Neural crest cell (in vitro differentiated cells): ENCODE measurements around the gene HSPA1L. TPM values are rescaled to one million over a fixed set of nuclear protein-coding genes. Genes with fewer than 3 reads are reported as not detected.
A peak's percentile ranks its signal among the peaks of the same experiment; 100 is the strongest.
"Not testable (repeated sequence)": the region's sequence is repeated elsewhere in the genome, so short reads cannot be mapped to it uniquely, and the experiment has no call there.

Experiments
- DNase-seq: peaks from one replicate; pipeline ENCODE4 v3.0.0; 2021; ENCODE audit warnings: low read depth, mixed read lengths, low spot score
- H3K27ac Mint-ChIP-seq: one replicate; pipeline ENCODE4 v1.8.0; 2021; ENCODE audit warnings: mild to moderate bottlenecking, mixed read lengths; ENCODE audit not compliant: unreplicated experiment
- H3K27me3 Mint-ChIP-seq: 2 replicates; pipeline ENCODE4 v1.8.0; 2021; ENCODE audit warnings: low read depth, mild to moderate bottlenecking, mixed read lengths
- H3K36me3 Mint-ChIP-seq: 2 replicates; pipeline ENCODE4 v1.8.0; 2021; ENCODE audit warnings: low read depth, mild to moderate bottlenecking, mixed read lengths
- H3K4me1 Mint-ChIP-seq: 2 replicates; pipeline ENCODE4 v1.8.0; 2021; ENCODE audit warnings: mixed read lengths
- H3K4me3 Mint-ChIP-seq: one replicate; pipeline ENCODE4 v1.8.0; 2021; ENCODE audit warnings: mild to moderate bottlenecking, mixed read lengths
- H3K9me3 Mint-ChIP-seq: 2 replicates; pipeline ENCODE4 v1.8.0; 2021; ENCODE audit warnings: mixed read lengths
- total RNA-seq: library from RNA; stranded (reverse); gene quantifications from 2 replicates; pipeline ENCODE4 v1.2.1, GENCODE V29; 2021
- TF ChIP-seq, protein P1 (sequence below): fragments of 200-600 bp; sonication (generic); conservative IDR thresholded peaks from 2 replicates; pipeline ENCODE4 v1.5.0; 2021; ENCODE audit warnings: antibody characterized with exemption, mild to moderate bottlenecking

Gene HSPA1L
- total RNA-seq, 1 donor from 2014 or later = 1.8 TPM

DNA sequence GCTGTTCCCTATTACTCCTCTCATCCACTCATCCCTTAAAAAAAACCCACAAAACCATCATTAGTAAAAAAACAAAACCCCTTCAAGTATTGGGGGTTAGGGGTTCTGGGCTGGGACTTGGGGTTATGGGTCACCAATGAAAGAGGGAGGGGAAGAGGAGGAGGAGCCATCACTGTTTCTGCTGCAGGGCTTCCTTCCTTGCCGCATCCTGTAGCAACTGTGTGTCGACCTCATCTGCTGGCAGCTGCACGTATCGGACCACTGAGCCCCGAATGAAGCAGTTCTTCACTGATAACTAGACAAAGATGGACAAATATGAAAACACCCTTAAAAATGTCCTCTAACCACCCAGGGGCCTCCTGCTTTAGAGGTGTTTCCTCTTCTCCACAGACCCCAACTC, 17.5 kb downstream of the HSPA1L start:
- Mint-ChIP-seq H3K27me3 (no peaks in the 10 kb centered on the region), H3K4me3 (peak overlapping the region; percentile 77), H3K36me3 (peaks cover 9% of the 10 kb centered on the region), H3K27ac (no peak overlapping the region), H3K9me3 (no peaks in the 10 kb centered on the region), H3K4me1 (peaks cover 23% of the 10 kb centered on the region)
- TF ChIP-seq, protein P1, sequence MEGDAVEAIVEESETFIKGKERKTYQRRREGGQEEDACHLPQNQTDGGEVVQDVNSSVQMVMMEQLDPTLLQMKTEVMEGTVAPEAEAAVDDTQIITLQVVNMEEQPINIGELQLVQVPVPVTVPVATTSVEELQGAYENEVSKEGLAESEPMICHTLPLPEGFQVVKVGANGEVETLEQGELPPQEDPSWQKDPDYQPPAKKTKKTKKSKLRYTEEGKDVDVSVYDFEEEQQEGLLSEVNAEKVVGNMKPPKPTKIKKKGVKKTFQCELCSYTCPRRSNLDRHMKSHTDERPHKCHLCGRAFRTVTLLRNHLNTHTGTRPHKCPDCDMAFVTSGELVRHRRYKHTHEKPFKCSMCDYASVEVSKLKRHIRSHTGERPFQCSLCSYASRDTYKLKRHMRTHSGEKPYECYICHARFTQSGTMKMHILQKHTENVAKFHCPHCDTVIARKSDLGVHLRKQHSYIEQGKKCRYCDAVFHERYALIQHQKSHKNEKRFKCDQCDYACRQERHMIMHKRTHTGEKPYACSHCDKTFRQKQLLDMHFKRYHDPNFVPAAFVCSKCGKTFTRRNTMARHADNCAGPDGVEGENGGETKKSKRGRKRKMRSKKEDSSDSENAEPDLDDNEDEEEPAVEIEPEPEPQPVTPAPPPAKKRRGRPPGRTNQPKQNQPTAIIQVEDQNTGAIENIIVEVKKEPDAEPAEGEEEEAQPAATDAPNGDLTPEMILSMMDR = no peak
- no peak for DNase-seq

DNA sequence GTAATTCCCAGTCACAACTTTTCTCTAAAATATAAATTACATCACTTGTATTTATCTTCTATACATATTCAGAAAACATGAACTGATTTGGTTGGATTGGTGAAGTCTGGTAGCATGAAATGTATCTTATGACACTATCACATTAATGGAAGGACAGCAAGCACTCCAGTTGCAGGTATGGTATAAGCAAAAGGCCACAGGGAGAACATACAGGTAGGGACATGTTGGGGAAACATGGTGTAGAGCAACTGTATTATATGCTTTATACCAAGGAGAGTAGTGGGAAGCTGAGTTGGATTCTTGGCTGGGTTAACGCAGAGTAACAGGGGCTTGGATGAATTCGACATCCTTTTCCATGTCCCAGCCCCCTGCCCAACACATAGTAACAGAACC, 18.1 kb downstream of the HSPA1L start:
- TF ChIP-seq, protein P1 = no peak
- H3K27ac Mint-ChIP-seq = no peak overlapping the region
- H3K4me3 Mint-ChIP-seq = peak overlapping the region; percentile 77
- peaks cover 23% of the 10 kb centered on the region for H3K4me1 Mint-ChIP-seq
- DNase-seq = no peak
- no peaks in the 10 kb centered on the region for H3K9me3 Mint-ChIP-seq
- no peaks in the 10 kb centered on the region for H3K27me3 Mint-ChIP-seq
- H3K36me3 Mint-ChIP-seq = peaks cover 9% of the 10 kb centered on the region

DNA sequence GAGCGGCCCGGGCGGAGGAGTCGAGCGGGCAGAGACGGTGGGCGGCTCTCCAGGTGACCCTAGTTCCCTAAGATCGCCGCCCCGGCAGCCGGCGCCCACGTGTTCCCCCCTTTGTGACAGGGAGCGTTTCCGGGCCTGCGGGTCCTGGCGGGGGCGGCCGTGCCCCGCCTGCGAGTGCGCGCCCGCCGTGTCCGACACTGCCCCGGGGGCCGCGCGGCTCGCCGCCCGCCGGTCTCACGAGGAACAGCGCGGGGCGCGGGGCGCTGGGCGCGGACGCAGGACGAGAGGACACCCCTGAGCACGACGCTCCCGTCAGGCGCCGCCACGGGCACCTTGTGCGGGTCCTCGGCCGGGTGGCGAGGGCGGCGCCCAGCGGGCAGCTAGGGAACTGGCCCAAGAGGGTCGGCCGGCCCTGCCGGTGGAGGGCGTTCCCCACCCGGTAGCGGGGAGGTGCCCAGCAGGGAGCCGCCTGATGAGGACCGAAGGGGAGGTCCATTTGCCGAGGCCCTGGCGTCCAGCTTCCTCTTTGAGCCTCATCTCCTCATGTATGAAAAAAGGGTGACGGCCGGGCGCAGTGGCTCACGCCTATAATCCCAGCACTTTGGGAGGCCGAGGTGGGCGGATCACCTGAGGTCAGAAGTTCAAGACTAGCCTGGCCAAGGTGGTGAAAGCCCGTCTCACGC, 19.3 kb downstream of the HSPA1L start, which contains the start of gene VARS1:
Gene VARS1, minus strand, starts transcription at position 137 of the 683 bp plus-strand sequence. CDS start 535 bp downstream, outside the sequence.
- peak; percentile 86 for DNase-seq
- H3K27ac Mint-ChIP-seq = peak within 1 kb of the TSS; percentile 100
- H3K4me3 Mint-ChIP-seq = peak within 1 kb of the TSS; percentile 99
- peaks cover 28% of the 10 kb centered on the region for H3K4me1 Mint-ChIP-seq
- no peaks in the 10 kb centered on the region for H3K9me3 Mint-ChIP-seq
- peaks cover 8% of the 10 kb centered on the region for H3K36me3 Mint-ChIP-seq
- H3K27me3 Mint-ChIP-seq = no peaks in the 10 kb centered on the region
- TF ChIP-seq, protein P1 = peak; percentile 78

DNA sequence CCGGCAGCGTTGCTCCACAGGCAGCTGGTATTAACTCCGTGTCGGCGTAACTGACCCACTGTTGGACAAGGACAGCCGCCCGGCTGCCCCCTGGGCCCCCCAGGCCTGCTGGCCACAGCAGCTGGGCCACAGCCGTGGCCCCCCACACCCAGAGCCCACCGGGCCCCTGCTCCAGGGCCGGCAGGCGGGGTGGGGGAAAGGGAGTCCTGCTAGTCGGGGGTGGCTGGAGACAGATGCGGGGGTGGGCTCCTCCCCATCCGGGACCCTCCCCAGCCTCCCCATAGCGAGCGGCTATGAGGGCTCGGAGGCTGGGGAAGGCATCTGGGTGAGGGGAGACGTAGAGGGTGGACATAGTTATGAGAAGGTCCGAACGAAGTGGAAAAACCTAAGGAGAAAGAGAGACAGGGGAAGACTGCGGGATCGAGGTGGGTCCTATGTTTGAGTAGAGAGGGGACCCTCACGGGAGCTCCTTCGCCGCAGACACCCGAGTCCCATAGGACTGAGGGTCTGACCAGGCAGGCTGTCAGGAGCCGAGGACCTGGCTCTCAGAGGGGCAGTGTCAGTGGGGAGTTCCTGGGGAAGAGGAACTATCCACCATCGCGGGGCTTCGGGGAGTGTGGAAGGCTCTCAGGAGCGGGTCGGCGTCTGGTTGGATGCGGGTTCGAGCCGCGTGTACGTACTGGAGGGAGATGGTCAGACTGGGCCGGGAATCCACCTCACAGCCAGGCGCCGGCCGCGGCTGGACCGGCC, 20.0 kb downstream of the HSPA1L start:
- H3K9me3 Mint-ChIP-seq = no peaks in the 10 kb centered on the region
- DNase-seq = no peak
- H3K27ac Mint-ChIP-seq = peak overlapping the region; percentile 100
- peak overlapping the region; percentile 99 for H3K4me3 Mint-ChIP-seq
- TF ChIP-seq, protein P1 = no peak
- peaks cover 10% of the 10 kb centered on the region for H3K36me3 Mint-ChIP-seq
- H3K4me1 Mint-ChIP-seq = peaks cover 28% of the 10 kb centered on the region
- H3K27me3 Mint-ChIP-seq = no peaks in the 10 kb centered on the region

DNA sequence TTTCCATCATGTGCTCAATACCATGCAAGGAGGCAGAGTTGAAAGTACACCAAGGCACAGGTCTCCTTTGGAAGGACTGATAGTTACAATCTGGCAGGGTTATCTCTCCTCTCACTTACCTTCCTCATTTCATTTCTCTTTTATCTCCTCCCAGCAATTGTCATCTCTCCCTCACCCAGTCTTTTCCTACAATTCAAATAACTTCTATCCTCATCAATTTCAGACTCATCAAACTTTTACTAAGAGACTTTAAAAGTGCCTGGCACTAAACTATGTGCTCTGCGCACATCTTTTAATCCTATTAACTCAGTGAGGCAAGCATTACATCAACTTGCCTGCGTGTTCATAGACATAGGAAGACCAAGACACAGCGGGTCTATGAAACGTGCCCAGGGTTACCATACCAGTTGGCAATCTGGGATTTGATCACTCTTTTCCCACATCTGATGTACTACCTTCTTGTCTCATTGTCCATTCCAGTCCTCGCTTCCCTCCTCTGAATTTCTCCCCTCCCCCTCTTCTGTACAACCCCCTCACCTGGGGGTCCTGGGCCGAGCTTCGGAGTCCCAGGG, 20.7 kb downstream of the HSPA1L start:
- Mint-ChIP-seq H3K9me3 (no peaks in the 10 kb centered on the region), H3K27ac (peak overlapping the region; percentile 85), H3K4me1 (peaks cover 28% of the 10 kb centered on the region), H3K27me3 (no peaks in the 10 kb centered on the region), H3K36me3 (peaks cover 13% of the 10 kb centered on the region), H3K4me3 (peak overlapping the region; percentile 99)
- TF ChIP-seq, protein P1 = no peak
- no peak for DNase-seq

DNA sequence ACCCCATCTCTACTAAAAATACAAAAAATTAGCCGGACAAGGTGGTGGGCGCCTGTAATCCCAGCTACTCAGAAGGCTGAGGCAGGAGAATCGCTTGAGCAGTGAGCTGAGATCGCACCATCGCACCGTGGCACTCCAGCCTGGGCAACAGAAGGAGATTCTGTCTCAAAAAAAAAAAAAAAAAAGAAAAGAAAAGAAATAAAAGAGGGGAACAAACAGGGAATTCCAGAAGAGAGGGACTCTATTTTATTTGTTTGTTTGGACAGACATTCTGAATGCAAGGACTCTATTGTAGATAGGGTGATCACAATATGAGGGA, 21.2 kb downstream of the HSPA1L start:
- peaks cover 17% of the 10 kb centered on the region for H3K36me3 Mint-ChIP-seq
- not testable (repeated sequence) for H3K27me3 Mint-ChIP-seq, DNase-seq, H3K9me3 Mint-ChIP-seq
- peak overlapping the region; percentile 85 for H3K27ac Mint-ChIP-seq
- H3K4me3 Mint-ChIP-seq = peak overlapping the region; percentile 99
- peaks cover 28% of the 10 kb centered on the region for H3K4me1 Mint-ChIP-seq
